KMS-11 (cell line): ENCODE data around the gene FGL2.
"Not testable (repeated sequence)": the region's sequence is repeated elsewhere in the genome, so short reads cannot be mapped to it uniquely, and the experiment has no call there.

ENCODE experiments used
- H2AFZ ChIP-seq: fragments of 200-600 bp; sonication (generic); 2 replicates; pipeline ENCODE4 v1.6.1; 2016; ENCODE audit warnings: antibody characterized with exemption, mixed run types, low read depth
- H3K27ac ChIP-seq: fragments of 200-600 bp; sonication (generic); 2 replicates; pipeline ENCODE4 v1.6.1; 2016; ENCODE audit warnings: mild to moderate bottlenecking, mixed run types
- H3K27me3 ChIP-seq: fragments of 200-600 bp; sonication (generic); 2 replicates; pipeline ENCODE4 v1.6.1; 2017; ENCODE audit warnings: mild to moderate bottlenecking, low read depth, mixed run types, moderate library complexity; ENCODE audit not compliant: insufficient read depth
- H3K36me3 ChIP-seq: fragments of 200-600 bp; sonication (generic); 2 replicates; pipeline ENCODE4 v1.6.1; 2017; ENCODE audit warnings: mild to moderate bottlenecking, mixed run types; ENCODE audit not compliant: insufficient read depth
- H3K4me1 ChIP-seq: fragments of 200-600 bp; sonication (generic); 2 replicates; pipeline ENCODE4 v1.6.1; 2016; ENCODE audit warnings: mild to moderate bottlenecking, low read depth, mixed run types; ENCODE audit not compliant: poor library complexity, severe bottlenecking
- H3K4me2 ChIP-seq: fragments of 200-600 bp; sonication (generic); 2 replicates; pipeline ENCODE4 v1.7.0; 2016; ENCODE audit warnings: mild to moderate bottlenecking, mixed run types
- H3K4me3 ChIP-seq: fragments of 200-600 bp; sonication (generic); IDR thresholded peaks from 2 replicates; pipeline ENCODE4 v1.6.1; 2017; ENCODE audit warnings: low read depth, low read length, mixed read lengths; ENCODE audit not compliant: insufficient read depth
- H3K79me2 ChIP-seq: fragments of 200-600 bp; sonication (generic); 2 replicates; pipeline ENCODE4 v1.6.1; 2016; ENCODE audit warnings: low read depth, mixed run types; ENCODE audit not compliant: insufficient read depth
- H3K9ac ChIP-seq: fragments of 200-600 bp; sonication (generic); 2 replicates; pipeline ENCODE4 v1.6.1; 2016; ENCODE audit warnings: mild to moderate bottlenecking, mixed run types
- H4K20me1 ChIP-seq: fragments of 200-600 bp; sonication (generic); 2 replicates; pipeline ENCODE4 v1.6.1; 2016; ENCODE audit warnings: mild to moderate bottlenecking, mixed run types; ENCODE audit not compliant: insufficient read depth
- CTCF ChIP-seq: fragments of 200-600 bp; sonication (generic); conservative IDR thresholded peaks from 2 replicates; pipeline ENCODE4 v1.6.1; 2017; ENCODE audit warnings: low read depth, mild to moderate bottlenecking, antibody characterized with exemption, low read length, moderate library complexity, mixed read lengths

Gene FGL2

GRCh38 chr7:77239471-77239870 is 39.9 kb upstream of the FGL2 start:
- Histone ChIP-seq H3K4me1 (no peaks in the 10 kb centered on the region), H3K4me3 (no peak overlapping the region), H3K27ac (no peak overlapping the region), H3K4me2 (no peak overlapping the region), H3K36me3 (no peaks in the 10 kb centered on the region), H2AFZ (no peak overlapping the region), H3K9ac (no peak overlapping the region), H4K20me1 (no peaks in the 10 kb centered on the region), H3K27me3 (no peaks in the 10 kb centered on the region), H3K79me2 (no peaks in the 10 kb centered on the region)
- no peak for TF ChIP-seq CTCF

GRCh38 chr7:77238703-77239136 is 39.1 kb upstream of the FGL2 start:
- no peaks in the 10 kb centered on the region for H3K4me1 ChIP-seq
- no peak overlapping the region for H2AFZ ChIP-seq
- H3K27me3 ChIP-seq: no peaks in the 10 kb centered on the region
- no peak overlapping the region for H3K27ac ChIP-seq
- no peak overlapping the region for H3K4me3 ChIP-seq
- no peak overlapping the region for H3K9ac ChIP-seq
- no peaks in the 10 kb centered on the region for H3K36me3 ChIP-seq
- no peak overlapping the region for H3K4me2 ChIP-seq
- no peaks in the 10 kb centered on the region for H4K20me1 ChIP-seq
- TF ChIP-seq CTCF: no peak
- H3K79me2 ChIP-seq: no peaks in the 10 kb centered on the region

- Histone ChIP-seq H3K9ac (no peak overlapping the region), H4K20me1 (no peaks in the 10 kb centered on the region), H3K4me3 (no peak overlapping the region), H3K36me3 (no peaks in the 10 kb centered on the region), H3K27ac (no peak overlapping the region), H3K4me2 (no peak overlapping the region), H3K4me1 (no peaks in the 10 kb centered on the region), H3K27me3 (no peaks in the 10 kb centered on the region), H2AFZ (no peak overlapping the region), H3K79me2 (no peaks in the 10 kb centered on the region)
- TF ChIP-seq CTCF: no peak
These were observed 35.7 kb upstream of the FGL2 start for GRCh38 chr7:77235276-77235675.

GRCh38 chr7:77232467-77232866 is 32.8 kb upstream of the FGL2 start:
- Histone ChIP-seq H3K36me3 (no peaks in the 10 kb centered on the region), H3K79me2 (no peaks in the 10 kb centered on the region), H3K4me3 (no peak overlapping the region), H3K4me1 (no peaks in the 10 kb centered on the region), H3K4me2 (no peak overlapping the region), H3K27ac (no peak overlapping the region), H3K27me3 (no peaks in the 10 kb centered on the region), H4K20me1 (no peaks in the 10 kb centered on the region), H2AFZ (no peak overlapping the region), H3K9ac (no peak overlapping the region)
- no peak for TF ChIP-seq CTCF

- H3K79me2 ChIP-seq, H3K4me2 ChIP-seq, H3K27ac ChIP-seq, H4K20me1 ChIP-seq, H3K36me3 ChIP-seq, H3K4me1 ChIP-seq, H2AFZ ChIP-seq, H3K4me3 ChIP-seq, H3K9ac ChIP-seq, H3K27me3 ChIP-seq: not testable (repeated sequence)
These were observed 29.2 kb upstream of the FGL2 start for GRCh38 chr7:77228795-77229194.
